Vagina (tissue), 2 donors: ENCODE data around the gene PARPBP.

Source experiments
- POLR2A ChIP-seq, 2 donors: fragments of 450-650 bp; IDR thresholded peaks; one replicate each; pipeline ENCODE4 v1.6.1; 2017; ENCODE audit warnings: antibody characterized with exemption in 2 of 2, mild to moderate bottlenecking in 2 of 2, moderate library complexity in 2 of 2
- POLR2AphosphoS5 ChIP-seq, 2 donors: sonication (generic); formaldehyde crosslinking; IDR thresholded peaks; one replicate each; pipeline ENCODE4 v1.9.0; 2017; ENCODE audit warnings: antibody characterized with exemption in 2 of 2, mild to moderate bottlenecking in 2 of 2, low read depth in 1 of 2; ENCODE audit not compliant: insufficient read depth in 1 of 2
- TF ChIP-seq, protein P1 (sequence below), 3 experiments: fragments of 450-650 bp in 2 of 3; fragments of 200-600 bp in 1 of 3; sonication (generic) in 1 of 3; IDR thresholded peaks; one replicate each; pipeline ENCODE4 v1.5.1; 2017 to 2019; ENCODE audit warnings: antibody characterized with exemption in 3 of 3, mild to moderate bottlenecking in 2 of 3, moderate library complexity in 2 of 3

DNA sequence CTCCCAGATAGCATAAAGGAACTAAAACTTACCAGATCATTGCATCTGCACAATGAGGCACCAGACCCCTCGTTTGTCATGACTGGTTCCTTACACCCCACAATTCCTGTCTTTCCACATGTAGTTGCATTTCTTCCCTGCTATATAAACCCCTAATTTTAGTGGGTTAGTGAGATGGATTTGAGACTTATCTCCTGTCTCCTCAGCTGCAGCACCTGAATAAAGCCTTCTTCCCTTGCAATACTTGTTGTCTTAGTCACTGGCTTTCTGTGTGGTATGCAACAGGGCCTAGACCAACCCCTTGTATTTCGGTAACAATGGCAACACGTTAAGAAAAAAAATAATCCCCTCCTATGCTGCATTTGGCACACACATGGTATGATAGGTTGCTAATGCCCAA lies 13.1 kb upstream of the PARPBP start:
- TF ChIP-seq, protein P1, sequence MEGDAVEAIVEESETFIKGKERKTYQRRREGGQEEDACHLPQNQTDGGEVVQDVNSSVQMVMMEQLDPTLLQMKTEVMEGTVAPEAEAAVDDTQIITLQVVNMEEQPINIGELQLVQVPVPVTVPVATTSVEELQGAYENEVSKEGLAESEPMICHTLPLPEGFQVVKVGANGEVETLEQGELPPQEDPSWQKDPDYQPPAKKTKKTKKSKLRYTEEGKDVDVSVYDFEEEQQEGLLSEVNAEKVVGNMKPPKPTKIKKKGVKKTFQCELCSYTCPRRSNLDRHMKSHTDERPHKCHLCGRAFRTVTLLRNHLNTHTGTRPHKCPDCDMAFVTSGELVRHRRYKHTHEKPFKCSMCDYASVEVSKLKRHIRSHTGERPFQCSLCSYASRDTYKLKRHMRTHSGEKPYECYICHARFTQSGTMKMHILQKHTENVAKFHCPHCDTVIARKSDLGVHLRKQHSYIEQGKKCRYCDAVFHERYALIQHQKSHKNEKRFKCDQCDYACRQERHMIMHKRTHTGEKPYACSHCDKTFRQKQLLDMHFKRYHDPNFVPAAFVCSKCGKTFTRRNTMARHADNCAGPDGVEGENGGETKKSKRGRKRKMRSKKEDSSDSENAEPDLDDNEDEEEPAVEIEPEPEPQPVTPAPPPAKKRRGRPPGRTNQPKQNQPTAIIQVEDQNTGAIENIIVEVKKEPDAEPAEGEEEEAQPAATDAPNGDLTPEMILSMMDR (IDR thresholded peaks at IDR 0.05): no peak
- TF ChIP-seq POLR2AphosphoS5 (IDR thresholded peaks at IDR 0.05; ENCODE audit: insufficient read depth in 1 of 2, low read depth in 1 of 2) (no peak), POLR2A (IDR thresholded peaks at IDR 0.05) (no peak)
